Measurements from ENCODE around the gene PCNX2. TPM values are rescaled to one million over a fixed set of nuclear protein-coding genes. Genes with fewer than 3 reads are reported as not detected.

Gene PCNX2
- total and polyA plus RNA-seq, 10 of the 15 experiments (the other 5 are each of a cell fraction or from before 2014, with no cell fraction given): 2.1 to 16.4 (median 8.1) TPM

DNA sequence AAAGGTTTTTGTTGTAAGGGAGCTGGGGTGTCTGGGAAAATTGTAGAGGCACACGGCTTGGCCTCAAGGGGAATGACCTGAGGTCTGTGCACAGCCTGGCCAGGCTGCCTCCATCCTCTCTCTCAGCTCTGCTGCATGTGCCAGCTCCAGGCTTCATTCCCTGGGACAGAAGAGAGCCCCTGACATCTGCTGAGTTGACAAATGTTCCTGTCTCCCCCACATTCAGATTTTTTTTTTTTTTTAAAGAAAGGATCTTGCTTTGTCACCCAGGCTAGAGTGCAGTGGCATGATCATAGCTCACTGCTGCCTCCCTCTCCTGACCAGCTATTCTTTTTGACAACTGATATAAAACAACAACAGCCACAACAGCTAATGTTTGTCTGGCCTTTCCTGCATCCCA lies 84.4 kb downstream of the PCNX2 start:
- H3K4me1 ChIP-seq (ENCODE audit: control insufficient read depth, insufficient read depth, low read length): no peaks in the 10 kb centered on the region
- DNase-seq (ENCODE audit: low read depth, low spot score) (no peak), ATAC-seq (no peak), FAIRE-seq (no peak)
- no peaks in the 10 kb centered on the region for H3K9me3 ChIP-seq (replicated peaks; ENCODE audit: control insufficient read depth, insufficient read depth, low read length)
- intact Hi-C loops (cut with micrococcal nuclease; ENCODE audit: unreplicated experiment): no loop called here
- ChIA-PET POLR2A (no interaction called here), RAD21 (ENCODE audit: unreplicated experiment) (no interaction called here), SMC1A (ENCODE audit: uncharacterized antibody, unreplicated experiment) (interaction anchor here (1.1 kb wide), 1 partner anchor 34 kb away, joined by 3 read pairs; no protein-coding TSS in a partner anchor), CTCF (no interaction called here)
- no peaks in the 10 kb centered on the region for H3K79me2 ChIP-seq (ENCODE audit: control insufficient read depth, insufficient read depth, low read length)
- no peak overlapping the region for H3K4me2 ChIP-seq (ENCODE audit: control insufficient read depth, insufficient read depth)
- in situ Hi-C loops (cut with MboI): no loop called here
- H3K27me3 ChIP-seq (replicated peaks in 1 of 2; ENCODE audit: control insufficient read depth in 2 of 2, insufficient read depth in 2 of 2, low read length in 1 of 2): no peaks in the 10 kb centered on the region
- H3K9ac ChIP-seq (ENCODE audit: control insufficient read depth, insufficient read depth, low read length): no peak overlapping the region
- 31% methylated on average over 1 of the region's 1 CpG for WGBS (ENCODE audit: insufficient coverage, insufficient replicate concordance, low lambda C conversion rate, missing lambda C conversion rate)
- no peaks in the 10 kb centered on the region for H3K36me3 ChIP-seq (ENCODE audit: control insufficient read depth in 2 of 2, insufficient read depth in 2 of 2, low read length in 1 of 2)
- no TSS peak for BruUV-seq (replicated peaks)
- TF ChIP-seq BACH1 (IDR thresholded peaks at IDR 0.05; ENCODE audit: borderline replicate concordance) (no peak), ATF7 (IDR thresholded peaks at IDR 0.05; ENCODE audit: low read depth) (no peak), CHD2 (IDR thresholded peaks at IDR 0.05; ENCODE audit: borderline replicate concordance, low read depth, low read length) (no peak), PAX8 (IDR thresholded peaks at IDR 0.05) (no peak), RBBP5 (conservative IDR thresholded peaks at IDR 0.05) (no peak), CREM (IDR thresholded peaks at IDR 0.05; ENCODE audit: low read depth) (no peak), PBX3 (IDR thresholded peaks at IDR 0.05; ENCODE audit: insufficient replicate concordance, low read depth, low read length) (no peak)
- TF ChIP-seq, protein P1, sequence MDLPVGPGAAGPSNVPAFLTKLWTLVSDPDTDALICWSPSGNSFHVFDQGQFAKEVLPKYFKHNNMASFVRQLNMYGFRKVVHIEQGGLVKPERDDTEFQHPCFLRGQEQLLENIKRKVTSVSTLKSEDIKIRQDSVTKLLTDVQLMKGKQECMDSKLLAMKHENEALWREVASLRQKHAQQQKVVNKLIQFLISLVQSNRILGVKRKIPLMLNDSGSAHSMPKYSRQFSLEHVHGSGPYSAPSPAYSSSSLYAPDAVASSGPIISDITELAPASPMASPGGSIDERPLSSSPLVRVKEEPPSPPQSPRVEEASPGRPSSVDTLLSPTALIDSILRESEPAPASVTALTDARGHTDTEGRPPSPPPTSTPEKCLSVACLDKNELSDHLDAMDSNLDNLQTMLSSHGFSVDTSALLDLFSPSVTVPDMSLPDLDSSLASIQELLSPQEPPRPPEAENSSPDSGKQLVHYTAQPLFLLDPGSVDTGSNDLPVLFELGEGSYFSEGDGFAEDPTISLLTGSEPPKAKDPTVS (IDR thresholded peaks at IDR 0.05; ENCODE audit: low read depth, low read length): no peak
- TF ChIP-seq, protein P2, sequence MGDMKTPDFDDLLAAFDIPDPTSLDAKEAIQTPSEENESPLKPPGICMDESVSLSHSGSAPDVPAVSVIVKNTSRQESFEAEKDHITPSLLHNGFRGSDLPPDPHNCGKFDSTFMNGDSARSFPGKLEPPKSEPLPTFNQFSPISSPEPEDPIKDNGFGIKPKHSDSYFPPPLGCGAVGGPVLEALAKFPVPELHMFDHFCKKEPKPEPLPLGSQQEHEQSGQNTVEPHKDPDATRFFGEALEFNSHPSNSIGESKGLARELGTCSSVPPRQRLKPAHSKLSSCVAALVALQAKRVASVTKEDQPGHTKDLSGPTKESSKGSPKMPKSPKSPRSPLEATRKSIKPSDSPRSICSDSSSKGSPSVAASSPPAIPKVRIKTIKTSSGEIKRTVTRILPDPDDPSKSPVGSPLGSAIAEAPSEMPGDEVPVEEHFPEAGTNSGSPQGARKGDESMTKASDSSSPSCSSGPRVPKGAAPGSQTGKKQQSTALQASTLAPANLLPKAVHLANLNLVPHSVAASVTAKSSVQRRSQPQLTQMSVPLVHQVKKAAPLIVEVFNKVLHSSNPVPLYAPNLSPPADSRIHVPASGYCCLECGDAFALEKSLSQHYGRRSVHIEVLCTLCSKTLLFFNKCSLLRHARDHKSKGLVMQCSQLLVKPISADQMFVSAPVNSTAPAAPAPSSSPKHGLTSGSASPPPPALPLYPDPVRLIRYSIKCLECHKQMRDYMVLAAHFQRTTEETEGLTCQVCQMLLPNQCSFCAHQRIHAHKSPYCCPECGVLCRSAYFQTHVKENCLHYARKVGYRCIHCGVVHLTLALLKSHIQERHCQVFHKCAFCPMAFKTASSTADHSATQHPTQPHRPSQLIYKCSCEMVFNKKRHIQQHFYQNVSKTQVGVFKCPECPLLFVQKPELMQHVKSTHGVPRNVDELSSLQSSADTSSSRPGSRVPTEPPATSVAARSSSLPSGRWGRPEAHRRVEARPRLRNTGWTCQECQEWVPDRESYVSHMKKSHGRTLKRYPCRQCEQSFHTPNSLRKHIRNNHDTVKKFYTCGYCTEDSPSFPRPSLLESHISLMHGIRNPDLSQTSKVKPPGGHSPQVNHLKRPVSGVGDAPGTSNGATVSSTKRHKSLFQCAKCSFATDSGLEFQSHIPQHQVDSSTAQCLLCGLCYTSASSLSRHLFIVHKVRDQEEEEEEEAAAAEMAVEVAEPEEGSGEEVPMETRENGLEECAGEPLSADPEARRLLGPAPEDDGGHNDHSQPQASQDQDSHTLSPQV (IDR thresholded peaks at IDR 0.05): no peak
- TF ChIP-seq, protein P3, sequence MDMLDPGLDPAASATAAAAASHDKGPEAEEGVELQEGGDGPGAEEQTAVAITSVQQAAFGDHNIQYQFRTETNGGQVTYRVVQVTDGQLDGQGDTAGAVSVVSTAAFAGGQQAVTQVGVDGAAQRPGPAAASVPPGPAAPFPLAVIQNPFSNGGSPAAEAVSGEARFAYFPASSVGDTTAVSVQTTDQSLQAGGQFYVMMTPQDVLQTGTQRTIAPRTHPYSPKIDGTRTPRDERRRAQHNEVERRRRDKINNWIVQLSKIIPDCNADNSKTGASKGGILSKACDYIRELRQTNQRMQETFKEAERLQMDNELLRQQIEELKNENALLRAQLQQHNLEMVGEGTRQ (IDR thresholded peaks at IDR 0.05; ENCODE audit: borderline replicate concordance, low read depth, low read length): no peak
- no peak overlapping the region for H3K27ac ChIP-seq (ENCODE audit: control insufficient read depth, insufficient read depth)
- H2AFZ ChIP-seq (ENCODE audit: control insufficient read depth, low read depth, low read length): no peak overlapping the region
- no peak overlapping the region for H3K4me3 ChIP-seq
- no peaks in the 10 kb centered on the region for H4K20me1 ChIP-seq (ENCODE audit: control insufficient read depth, insufficient read depth)

Measured in GM12878 (cell line).